MCF 10A (cell line): Measurements from ENCODE around the gene FNDC5. TPM values are rescaled to one million over a fixed set of nuclear protein-coding genes. Genes with fewer than 3 reads are reported as not detected.

Experiments used
- BruUV-seq: library from RNA; stranded (reverse); fragments of 400-500 nt; replicated peaks from 2 replicates; lab custom pipeline; 2021; lab: Mats Ljungman, UMichigan
- CTCF ChIA-PET: fragments of 300-600 bp; sonication (Branson Sonifier 250); formaldehyde crosslinking; extraction: SDS; loops from one replicate; lab custom pipeline; 2021; ENCODE audit warnings: antibody characterized with exemption, inconsistent platforms; lab: Yijun Ruan, JAX
- POLR2A ChIA-PET: fragments of 300-600, 350-650 bp; sonication (Branson Sonifier 250); formaldehyde crosslinking; extraction: SDS; loops from one replicate; lab custom pipeline; 2020; ENCODE audit warnings: antibody characterized with exemption, inconsistent platforms; lab: Yijun Ruan, JAX
- DNase-seq: peaks from one replicate; pipeline ENCODE4 v3.0.0-alpha.2; 2018; ENCODE audit not compliant: unreplicated experiment
- H3K27ac Mint-ChIP-seq: one replicate; pipeline ENCODE4 v1.8.0; 2022; ENCODE audit warnings: mild to moderate bottlenecking, low read depth, mixed read lengths; ENCODE audit not compliant: unreplicated experiment
- H3K27me3 Mint-ChIP-seq: one replicate; pipeline ENCODE4 v1.8.0; 2022; ENCODE audit warnings: mixed read lengths; ENCODE audit not compliant: insufficient read depth, unreplicated experiment
- H3K36me3 Mint-ChIP-seq: one replicate; pipeline ENCODE4 v1.8.0; 2022; ENCODE audit warnings: mild to moderate bottlenecking, moderate library complexity, mixed read lengths; ENCODE audit not compliant: insufficient read depth, unreplicated experiment
- H3K4me1 Mint-ChIP-seq: one replicate; pipeline ENCODE4 v1.8.0; 2022; ENCODE audit warnings: mixed read lengths; ENCODE audit not compliant: insufficient read depth, unreplicated experiment
- H3K4me3 Mint-ChIP-seq: one replicate; pipeline ENCODE4 v1.8.0; 2022; ENCODE audit warnings: mild to moderate bottlenecking, moderate library complexity, mixed read lengths; ENCODE audit not compliant: unreplicated experiment
- H3K9me3 Mint-ChIP-seq: one replicate; pipeline ENCODE4 v1.8.0; 2022; ENCODE audit warnings: mixed read lengths; ENCODE audit not compliant: unreplicated experiment
- CTCF ChIP-seq: fragments of 200-600 bp; IDR thresholded peaks from one replicate; pipeline ENCODE4 v1.8.0; 2022; ENCODE audit warnings: antibody characterized with exemption, mild to moderate bottlenecking; ENCODE audit not compliant: unreplicated experiment
- intact Hi-C: fragments of 100-400 bp; cut with micrococcal nuclease; formaldehyde crosslinking; loops from 2 replicates; pipeline ENCODE4 v1.14.1; 2022
- total RNA-seq: library from RNA; stranded (reverse); gene quantifications from 2 replicates; pipeline ENCODE4 v1.2.3, GENCODE V29; 2022

Gene FNDC5
- total RNA-seq, 1 experiment from 2014 or later = not detected

GRCh38 chr1:32917521-32917920 lies 46.8 kb upstream of the FNDC5 start:
- H3K4me3 Mint-ChIP-seq = no peak overlapping the region
- H3K36me3 Mint-ChIP-seq = peaks cover 9% of the 10 kb centered on the region
- no peak overlapping the region for H3K27ac Mint-ChIP-seq
- H3K4me1 Mint-ChIP-seq = peaks cover 6% of the 10 kb centered on the region
- BruUV-seq = no TSS peak
- POLR2A ChIA-PET = no interaction called here
- intact Hi-C loops = no loop called here
- DNase-seq = no peak
- H3K27me3 Mint-ChIP-seq = no peaks in the 10 kb centered on the region
- no peaks in the 10 kb centered on the region for H3K9me3 Mint-ChIP-seq
- TF ChIP-seq CTCF = no peak
- CTCF ChIA-PET = interaction anchor here (0.6 to 1.2 kb wide), 2 partner anchors 90 to 170 kb away, joined by 3 read pairs; no protein-coding TSS in a partner anchor

GRCh38 chr1:32915766-32916706 lies 45.3 kb upstream of the FNDC5 start:
- BruUV-seq = no TSS peak
- H3K27me3 Mint-ChIP-seq = no peaks in the 10 kb centered on the region
- H3K27ac Mint-ChIP-seq = no peak overlapping the region
- CTCF ChIA-PET = interaction anchor here (0.6 to 1.2 kb wide), 7 partner anchors 9 to 555 kb away, joined by 3 to 5 read pairs (median 3); no protein-coding TSS in a partner anchor
- intact Hi-C loops = no loop called here
- peaks cover 6% of the 10 kb centered on the region for H3K4me1 Mint-ChIP-seq
- POLR2A ChIA-PET = no interaction called here
- peaks cover 9% of the 10 kb centered on the region for H3K36me3 Mint-ChIP-seq
- no peaks in the 10 kb centered on the region for H3K9me3 Mint-ChIP-seq
- TF ChIP-seq CTCF = no peak
- no peak overlapping the region for H3K4me3 Mint-ChIP-seq
- DNase-seq = no peak

- CTCF ChIA-PET = interaction anchor here (0.6 kb wide), 1 partner anchor 31 kb away, joined by 3 read pairs; no protein-coding TSS in a partner anchor
Observed at GRCh38 chr1:32910319-32910718, 39.6 kb upstream of the FNDC5 start.

More at GRCh38 chr1:32910319-32910718, 39.6 kb upstream of the FNDC5 start:
- BruUV-seq = no TSS peak
- Mint-ChIP-seq H3K27me3 (no peaks in the 10 kb centered on the region), H3K9me3 (no peaks in the 10 kb centered on the region), H3K4me1 (no peaks in the 10 kb centered on the region), H3K4me3 (no peak overlapping the region), H3K36me3 (no peaks in the 10 kb centered on the region), H3K27ac (no peak overlapping the region)
- TF ChIP-seq CTCF = no peak
- intact Hi-C loops = no loop called here
- POLR2A ChIA-PET = interaction anchor here (0.5 kb wide), 1 partner anchor 68 kb away, joined by 3 read pairs; no protein-coding TSS in a partner anchor
- no peak for DNase-seq
